B cell (primary cell): ENCODE measurements around the gene TTC22. TPM values are rescaled to one million over a fixed set of nuclear protein-coding genes. Genes with fewer than 3 reads are reported as not detected.

Experiments used
- ATAC-seq: fragments of 200-7000 bp; cut with Tn5 transposase; one replicate; pipeline ENCODE4 v1.10.0; 2021; ENCODE audit warnings: low read depth, mild to moderate bottlenecking, moderate number of reproducible peaks, moderate library complexity
- CTCF ChIA-PET: fragments of 350-600 bp; sonication (Branson Sonifier 250); formaldehyde crosslinking; loops from one replicate; lab custom pipeline; 2021; ENCODE audit warnings: antibody characterized with exemption, inconsistent platforms; lab: Charles Lee
- POLR2A ChIA-PET: fragments of 350-600 bp; sonication (Branson Sonifier 250); formaldehyde crosslinking; loops from one replicate; lab custom pipeline; 2021; ENCODE audit warnings: antibody characterized with exemption; lab: Charles Lee
- DNase-seq: peaks from one replicate; pipeline ENCODE4 v3.0.0; 2013
- H2AFZ ChIP-seq: 2 replicates; pipeline ENCODE4 v1.6.1; 2012; ENCODE audit warnings: mild to moderate bottlenecking, low read depth, low read length; ENCODE audit not compliant: insufficient read depth, poor library complexity, severe bottlenecking
- H3K27ac ChIP-seq, 2 donors: 1 replicate in 1 of 2; 2 replicates in 1 of 2; pipeline ENCODE4 v1.5.1; 2012 to 2013; ENCODE audit warnings: low read length in 2 of 2, mild to moderate bottlenecking in 2 of 2, moderate library complexity in 1 of 2
- H3K27me3 ChIP-seq, 4 experiments: fragments of 200-600 bp in 1 of 4; sonication (generic) in 1 of 4; replicated peaks in 1 of 4; 1 replicate in 2 of 4; 2 replicates in 2 of 4; pipeline versions ENCODE4 v1.6.1 to v1.7.0; 2013 to 2016; ENCODE audit warnings: low read length in 3 of 4, mild to moderate bottlenecking in 2 of 4, mixed read lengths in 1 of 4, moderate library complexity in 1 of 4; ENCODE audit not compliant: insufficient read depth in 4 of 4, control insufficient read depth in 3 of 4; ENCODE audit errors: control extremely low read depth in 1 of 4
- H3K36me3 ChIP-seq, 2 experiments: replicated peaks in 1 of 2; 1 replicate in 1 of 2; 2 replicates in 1 of 2; pipeline versions ENCODE4 v1.6.1 to v1.7.1; 2013; ENCODE audit warnings: low read length in 1 of 2; ENCODE audit not compliant: insufficient read depth in 2 of 2, control insufficient read depth in 1 of 2; ENCODE audit errors: control extremely low read depth in 1 of 2, extremely low read depth in 1 of 2
- H3K4me1 ChIP-seq, 2 donors: fragments of 200-600 bp in 1 of 2; sonication (generic) in 1 of 2; 1 replicate in 1 of 2; 2 replicates in 1 of 2; pipeline versions ENCODE4 v1.5.1 to v1.6.1; 2013 to 2017; ENCODE audit warnings: low read length in 2 of 2; ENCODE audit not compliant: control insufficient read depth in 2 of 2, insufficient read depth in 2 of 2
- H3K4me2 ChIP-seq: replicated peaks from 2 replicates; pipeline ENCODE3; 2012; ENCODE audit warnings: mild to moderate bottlenecking, low read depth, low read length; ENCODE audit not compliant: poor library complexity, severe bottlenecking
- H3K4me3 ChIP-seq, 5 experiments: fragments of 200-600 bp in 1 of 5; sonication (generic) in 1 of 5; 1 replicate in 3 of 5; 2 replicates in 2 of 5; pipeline versions ENCODE4 v1.5.1 to v1.7.0; 2011 to 2016; ENCODE audit warnings: low read length in 4 of 5, mild to moderate bottlenecking in 4 of 5, low read depth in 2 of 5, control low read depth in 1 of 5, moderate library complexity in 1 of 5; ENCODE audit not compliant: insufficient read depth in 1 of 5; ENCODE audit errors: control extremely low read depth in 1 of 5, extremely low read depth in 1 of 5
- H3K79me2 ChIP-seq: fragments of 200-600 bp; sonication (generic); one replicate; pipeline ENCODE4 v1.6.0; 2016; ENCODE audit warnings: low read length; ENCODE audit not compliant: control insufficient read depth, insufficient read depth
- H3K9ac ChIP-seq: fragments of 200-600 bp; sonication (generic); 2 replicates; pipeline ENCODE4 v1.6.1; 2017; ENCODE audit warnings: mild to moderate bottlenecking, low read length, moderate library complexity
- H3K9me3 ChIP-seq, 3 donors: one replicate each; pipeline versions ENCODE4 v1.6.1 to v1.7.1; 2013; ENCODE audit warnings: low read length in 2 of 3; ENCODE audit not compliant: control insufficient read depth in 2 of 3, insufficient read depth in 1 of 3; ENCODE audit errors: control extremely low read depth in 1 of 3
- H4K20me1 ChIP-seq: 2 replicates; pipeline ENCODE4 v1.6.0; 2012; ENCODE audit warnings: mild to moderate bottlenecking, low read length; ENCODE audit not compliant: insufficient read depth, control insufficient read depth, poor library complexity, severe bottlenecking
- H3K27ac Mint-ChIP-seq: one replicate; pipeline ENCODE4 v1.8.0; 2021; ENCODE audit warnings: mixed read lengths
- H3K27me3 Mint-ChIP-seq: one replicate; pipeline ENCODE4 v1.8.0; 2021; ENCODE audit warnings: mixed read lengths
- H3K4me1 Mint-ChIP-seq: one replicate; pipeline ENCODE4 v1.8.0; 2021; ENCODE audit warnings: mixed read lengths
- H3K4me3 Mint-ChIP-seq: one replicate; pipeline ENCODE4 v1.8.0; 2021; ENCODE audit warnings: mixed read lengths
- H3K9me3 Mint-ChIP-seq: one replicate; pipeline ENCODE4 v1.8.0; 2022; ENCODE audit warnings: mixed read lengths; ENCODE audit not compliant: insufficient read depth
- EZH2 ChIP-seq: IDR thresholded peaks from 2 replicates; pipeline ENCODE4 v1.6.1; 2012; ENCODE audit warnings: borderline replicate concordance, low read depth, mild to moderate bottlenecking, moderate library complexity, low read length; ENCODE audit not compliant: insufficient read depth, poor library complexity, severe bottlenecking
- WGBS: methylation state at CpG from one replicate; pipeline ENCODE4 v1.1.5; 2013; ENCODE audit warnings: missing lambda C conversion rate; ENCODE audit not compliant: insufficient coverage; 5-methylcytosine and 5-hydroxymethylcytosine counted together
- intact Hi-C: fragments of 100-400 bp; cut with micrococcal nuclease; formaldehyde crosslinking; loops from one replicate; pipeline ENCODE4 v1.10.0; 2022
- polyA plus RNA-seq: library from polyadenylated mRNA; depleted of rRNA; stranded (reverse); fragments of >200 nt; gene quantifications from 2 replicates; pipeline ENCODE4 v1.2.3, GENCODE V29; 2012
- total RNA-seq, 2 donors: library from RNA; stranded (reverse); fragments of 120-200 nt in 1 of 2; gene quantifications; 1 replicate in 1 of 2; 2 replicates in 1 of 2; pipeline versions ENCODE4 v1.2.3 to v1.2.4, GENCODE V29; 2013 to 2022
- TF ChIP-seq, protein P1 (sequence below): fragments of 200-600 bp; IDR thresholded peaks from one replicate; pipeline ENCODE4 v1.8.0; 2022; ENCODE audit warnings: antibody characterized with exemption, mild to moderate bottlenecking

The TTC22 gene
- total and polyA plus RNA-seq, 2 donors (not counting 1 experiment from before 2014, with no cell fraction given), result 7.8 to 10.9 TPM

DNA sequence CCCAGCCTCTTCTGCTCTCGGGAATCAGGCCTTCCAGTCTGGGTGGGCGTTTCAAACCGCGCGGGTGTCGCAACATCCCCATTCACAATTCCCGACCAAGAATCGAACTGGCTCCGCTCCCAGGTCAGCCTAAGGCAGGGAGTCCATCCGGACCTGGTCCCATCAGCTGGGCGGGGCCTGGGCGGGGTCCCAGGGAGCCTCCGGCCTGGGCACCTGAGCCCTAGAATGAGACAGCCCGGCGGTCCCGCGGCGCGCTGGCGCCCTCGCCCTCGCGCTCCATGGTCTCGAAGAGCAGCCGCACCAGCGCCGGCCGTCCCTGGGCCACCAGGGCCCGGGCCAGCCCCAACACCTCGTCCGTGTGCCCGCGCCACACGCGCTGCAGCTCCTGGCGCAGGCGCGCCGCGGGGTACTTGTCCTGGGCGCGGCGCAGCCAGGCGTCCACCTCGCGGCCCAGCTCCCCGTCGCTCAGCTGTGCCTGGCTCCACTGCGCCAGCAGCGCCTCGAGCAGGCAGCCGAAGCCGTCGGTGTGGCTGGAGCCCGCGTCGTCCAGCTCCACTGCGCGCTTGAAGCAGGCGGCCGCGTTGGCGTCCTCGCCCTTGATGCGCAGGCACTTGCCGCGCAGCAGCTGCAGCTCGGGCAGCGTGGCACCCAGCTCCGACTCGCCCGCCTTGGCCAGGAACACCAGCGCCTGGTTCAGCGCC lies 19.9 kb downstream of the TTC22 start:
- no peak overlapping the region for H3K27ac ChIP-seq
- ATAC-seq (no peak), DNase-seq (no peak)
- H3K9me3 Mint-ChIP-seq, result no peaks in the 10 kb centered on the region
- no peak overlapping the region for H3K4me2 ChIP-seq
- no peaks in the 10 kb centered on the region for H3K27me3 ChIP-seq
- CTCF ChIA-PET, result interaction anchor here (1.8 kb wide), 1 partner anchor 20 kb away, joined by 6 read pairs; the partner anchor contains the start of gene TTC22
- H3K4me1 ChIP-seq, result no peaks in the 10 kb centered on the region
- H3K4me1 Mint-ChIP-seq, result no peaks in the 10 kb centered on the region
- H3K79me2 ChIP-seq, result no peaks in the 10 kb centered on the region
- WGBS, result 73% methylated on average over 74 of the region's 74 CpGs
- peaks cover 0 to 10% of the 10 kb centered on the region in 2 experiments for H3K36me3 ChIP-seq
- H3K4me3 Mint-ChIP-seq, result no peak overlapping the region
- H3K9me3 ChIP-seq, result no peaks in the 10 kb centered on the region
- intact Hi-C loops, result no loop called here
- H2AFZ ChIP-seq, result no peak overlapping the region
- H3K27ac Mint-ChIP-seq, result no peak overlapping the region
- H3K27me3 Mint-ChIP-seq, result no peaks in the 10 kb centered on the region
- POLR2A ChIA-PET, result no interaction called here
- H3K4me3 ChIP-seq, result no peak overlapping the region
- TF ChIP-seq EZH2, result no peak
- TF ChIP-seq, protein P1, sequence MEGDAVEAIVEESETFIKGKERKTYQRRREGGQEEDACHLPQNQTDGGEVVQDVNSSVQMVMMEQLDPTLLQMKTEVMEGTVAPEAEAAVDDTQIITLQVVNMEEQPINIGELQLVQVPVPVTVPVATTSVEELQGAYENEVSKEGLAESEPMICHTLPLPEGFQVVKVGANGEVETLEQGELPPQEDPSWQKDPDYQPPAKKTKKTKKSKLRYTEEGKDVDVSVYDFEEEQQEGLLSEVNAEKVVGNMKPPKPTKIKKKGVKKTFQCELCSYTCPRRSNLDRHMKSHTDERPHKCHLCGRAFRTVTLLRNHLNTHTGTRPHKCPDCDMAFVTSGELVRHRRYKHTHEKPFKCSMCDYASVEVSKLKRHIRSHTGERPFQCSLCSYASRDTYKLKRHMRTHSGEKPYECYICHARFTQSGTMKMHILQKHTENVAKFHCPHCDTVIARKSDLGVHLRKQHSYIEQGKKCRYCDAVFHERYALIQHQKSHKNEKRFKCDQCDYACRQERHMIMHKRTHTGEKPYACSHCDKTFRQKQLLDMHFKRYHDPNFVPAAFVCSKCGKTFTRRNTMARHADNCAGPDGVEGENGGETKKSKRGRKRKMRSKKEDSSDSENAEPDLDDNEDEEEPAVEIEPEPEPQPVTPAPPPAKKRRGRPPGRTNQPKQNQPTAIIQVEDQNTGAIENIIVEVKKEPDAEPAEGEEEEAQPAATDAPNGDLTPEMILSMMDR, result no peak
- H3K9ac ChIP-seq, result no peak overlapping the region
- H4K20me1 ChIP-seq, result no peaks in the 10 kb centered on the region

DNA sequence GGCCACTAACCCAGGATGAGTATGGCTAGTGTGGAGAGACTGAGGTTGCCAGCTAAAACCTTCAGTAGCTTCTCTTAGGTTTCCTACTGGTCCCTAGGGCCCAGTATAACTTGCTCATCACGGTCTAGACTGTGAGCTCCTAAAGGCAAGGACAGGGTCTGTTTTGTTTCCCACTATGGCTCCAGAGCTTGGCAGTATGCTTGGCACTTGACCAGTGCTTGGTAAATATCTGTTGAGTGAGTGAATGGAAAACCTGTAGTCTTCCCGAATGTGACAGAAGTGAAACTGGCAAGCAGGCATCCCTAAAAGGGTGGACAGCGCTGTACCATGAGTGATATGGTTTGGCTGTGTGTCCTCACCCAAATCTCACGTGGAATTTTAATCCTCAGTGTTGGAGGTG lies 23.7 kb downstream of the TTC22 start:
- H3K27ac ChIP-seq, result no peak overlapping the region
- H4K20me1 ChIP-seq, result no peaks in the 10 kb centered on the region
- ChIA-PET CTCF (no interaction called here), POLR2A (no interaction called here)
- H3K79me2 ChIP-seq, result no peaks in the 10 kb centered on the region
- Mint-ChIP-seq H3K9me3 (no peaks in the 10 kb centered on the region), H3K27me3 (peaks cover 4% of the 10 kb centered on the region), H3K4me1 (no peaks in the 10 kb centered on the region), H3K4me3 (no peak overlapping the region), H3K27ac (no peak overlapping the region)
- WGBS, result 91% methylated on average over 4 of the region's 4 CpGs
- H3K36me3 ChIP-seq, result no peaks in the 10 kb centered on the region
- TF ChIP-seq, protein P1, result no peak
- no peak for TF ChIP-seq EZH2
- no peaks in the 10 kb centered on the region for H3K4me1 ChIP-seq
- H3K27me3 ChIP-seq, result no peaks in the 10 kb centered on the region
- peaks cover 0 to 3% (median 0%) of the 10 kb centered on the region in 3 donors for H3K9me3 ChIP-seq
- ATAC-seq (no peak), DNase-seq (no peak)
- no peak overlapping the region for H3K9ac ChIP-seq
- H2AFZ ChIP-seq, result no peak overlapping the region
- H3K4me2 ChIP-seq, result no peak overlapping the region
- intact Hi-C loops, result no loop called here
- no peak overlapping the region for H3K4me3 ChIP-seq
